ENCODE results near the gene YWHAG.
A peak's percentile ranks its signal among the peaks of the same experiment; 100 is the strongest.
"Not testable (repeated sequence)": the region's sequence is repeated elsewhere in the genome, so short reads cannot be mapped to it uniquely, and the experiment has no call there.

Gene YWHAG

GRCh38 chr7:76368190-76368589, 9.4 kb upstream of the YWHAG start:
- CTCF ChIA-PET: no interaction called here
- DNase-seq (ENCODE audit: extremely low spot score): no peak
- TF ChIP-seq BHLHE40 (IDR thresholded peaks at IDR 0.05; ENCODE audit: borderline replicate concordance): no peak
- TF ChIP-seq HDGF (IDR thresholded peaks at IDR 0.05; ENCODE audit: borderline replicate concordance): no peak
- TF ChIP-seq PKNOX1 (IDR thresholded peaks at IDR 0.05): no peak
- TF ChIP-seq TARDBP (IDR thresholded peaks at IDR 0.05): no peak
- no peak for TF ChIP-seq FOXA1 (IDR thresholded peaks at IDR 0.05)
- no peak for TF ChIP-seq CTBP1 (IDR thresholded peaks at IDR 0.05; ENCODE audit: borderline replicate concordance)
- TF ChIP-seq L3MBTL2 (conservative IDR thresholded peaks at IDR 0.05): no peak
- no peak for TF ChIP-seq ARNT (IDR thresholded peaks at IDR 0.05)
- no peak for TF ChIP-seq NFRKB (IDR thresholded peaks at IDR 0.05)
- no peak for TF ChIP-seq SUZ12 (IDR thresholded peaks at IDR 0.05)
- TF ChIP-seq ZNF384 (IDR thresholded peaks at IDR 0.05): no peak
- TF ChIP-seq FOXK2 (IDR thresholded peaks at IDR 0.05): no peak
- TF ChIP-seq LEF1 (IDR thresholded peaks at IDR 0.05; ENCODE audit: borderline replicate concordance): no peak
- TF ChIP-seq ELF4 (IDR thresholded peaks at IDR 0.05): no peak
- no peak for TF ChIP-seq FOXM1 (IDR thresholded peaks at IDR 0.05; ENCODE audit: borderline replicate concordance)
- TF ChIP-seq SP1 (IDR thresholded peaks at IDR 0.05): no peak
- POLR2A ChIA-PET: no interaction called here

GRCh38 chr7:76364198-76364584, 5.4 kb upstream of the YWHAG start:
- POLR2A ChIA-PET: interaction anchor here (1.2 to 1.5 kb wide), 2 partner anchors 41 to 46 kb away, joined by 3 to 5 read pairs; no protein-coding TSS in a partner anchor
- TF ChIP-seq FOXK2 (IDR thresholded peaks at IDR 0.05) (no peak), LEF1 (IDR thresholded peaks at IDR 0.05; ENCODE audit: borderline replicate concordance) (no peak), NFRKB (IDR thresholded peaks at IDR 0.05) (no peak), SP1 (IDR thresholded peaks at IDR 0.05) (no peak), ZNF384 (IDR thresholded peaks at IDR 0.05) (no peak), TARDBP (IDR thresholded peaks at IDR 0.05) (no peak), ELF4 (IDR thresholded peaks at IDR 0.05) (no peak), SUZ12 (IDR thresholded peaks at IDR 0.05) (no peak), ARNT (IDR thresholded peaks at IDR 0.05) (no peak), CTBP1 (IDR thresholded peaks at IDR 0.05; ENCODE audit: borderline replicate concordance) (no peak), L3MBTL2 (conservative IDR thresholded peaks at IDR 0.05) (no peak), HDGF (IDR thresholded peaks at IDR 0.05; ENCODE audit: borderline replicate concordance) (no peak), PKNOX1 (IDR thresholded peaks at IDR 0.05) (no peak), BHLHE40 (IDR thresholded peaks at IDR 0.05; ENCODE audit: borderline replicate concordance) (no peak), FOXA1 (IDR thresholded peaks at IDR 0.05) (no peak)
- no peak for DNase-seq (ENCODE audit: extremely low spot score)
- CTCF ChIA-PET: no interaction called here

- DNase-seq (ENCODE audit: extremely low spot score); CTCF ChIA-PET; POLR2A ChIA-PET: not testable (repeated sequence)
Measured at GRCh38 chr7:76363754-76364153, 5.0 kb upstream of the YWHAG start.

GRCh38 chr7:76359978-76360638, 1.3 kb upstream of the YWHAG start:
- TF ChIP-seq TARDBP (IDR thresholded peaks at IDR 0.05): no peak
- TF ChIP-seq PKNOX1 (IDR thresholded peaks at IDR 0.05): no peak
- TF ChIP-seq LEF1 (IDR thresholded peaks at IDR 0.05; ENCODE audit: borderline replicate concordance): no peak
- TF ChIP-seq ARNT (IDR thresholded peaks at IDR 0.05): no peak
- TF ChIP-seq NFRKB (IDR thresholded peaks at IDR 0.05): no peak
- no peak for TF ChIP-seq FOXM1 (IDR thresholded peaks at IDR 0.05; ENCODE audit: borderline replicate concordance)
- no peak for TF ChIP-seq BHLHE40 (IDR thresholded peaks at IDR 0.05; ENCODE audit: borderline replicate concordance)
- no peak for TF ChIP-seq L3MBTL2 (conservative IDR thresholded peaks at IDR 0.05)
- no peak for TF ChIP-seq SUZ12 (IDR thresholded peaks at IDR 0.05)
- no peak for TF ChIP-seq FOXK2 (IDR thresholded peaks at IDR 0.05)
- POLR2A ChIA-PET: interaction anchor here (1.1 to 2.4 kb wide), 5 partner anchors 7 to 53 kb away, joined by 3 to 21 read pairs (median 3); no protein-coding TSS in a partner anchor
- CTCF ChIA-PET: interaction anchor here (0.5 to 0.8 kb wide), 2 partner anchors 35 to 48 kb away, joined by 3 to 5 read pairs; no protein-coding TSS in a partner anchor
- no peak for DNase-seq (ENCODE audit: extremely low spot score)

- TF ChIP-seq HDGF (IDR thresholded peaks at IDR 0.05; ENCODE audit: borderline replicate concordance) (0 out of 2 replicates have a peak, but pooled peaks have one; percentile 67), SP1 (IDR thresholded peaks at IDR 0.05) (no peak), TARDBP (IDR thresholded peaks at IDR 0.05) (no peak)
- peak; percentile 96 for DNase-seq (ENCODE audit: extremely low spot score)
- CTCF ChIA-PET: interaction anchor here (0.5 to 0.8 kb wide), 2 partner anchors 36 to 47 kb away, joined by 3 to 5 read pairs; no protein-coding TSS in a partner anchor
- POLR2A ChIA-PET: interaction anchor here (0.5 to 2.4 kb wide), 9 partner anchors 8 to 70 kb away, joined by 3 to 21 read pairs (median 3); no protein-coding TSS in a partner anchor
Measured at GRCh38 chr7:76359111-76359977, 553 bp upstream of the YWHAG start.

GRCh38 chr7:76358011-76358480, 745 bp downstream of the YWHAG start:
- POLR2A ChIA-PET: interaction anchor here (1.3 to 2.0 kb wide), 2 partner anchors 15 to 39 kb away, joined by 4 to 7 read pairs; no protein-coding TSS in a partner anchor
- peak; percentile 27 for DNase-seq (ENCODE audit: extremely low spot score)
- TF ChIP-seq HDGF (IDR thresholded peaks at IDR 0.05; ENCODE audit: borderline replicate concordance) (no peak), L3MBTL2 (conservative IDR thresholded peaks at IDR 0.05) (no peak), FOXK2 (IDR thresholded peaks at IDR 0.05) (no peak), ELF4 (IDR thresholded peaks at IDR 0.05) (no peak), ZNF384 (IDR thresholded peaks at IDR 0.05) (no peak), ARNT (IDR thresholded peaks at IDR 0.05) (no peak), NFRKB (IDR thresholded peaks at IDR 0.05) (no peak), CTBP1 (IDR thresholded peaks at IDR 0.05; ENCODE audit: borderline replicate concordance) (no peak), SP1 (IDR thresholded peaks at IDR 0.05) (no peak), LEF1 (IDR thresholded peaks at IDR 0.05; ENCODE audit: borderline replicate concordance) (no peak)
- CTCF ChIA-PET: no interaction called here
